ENCODE measurements around the gene SYMPK.

Gene SYMPK

DNA sequence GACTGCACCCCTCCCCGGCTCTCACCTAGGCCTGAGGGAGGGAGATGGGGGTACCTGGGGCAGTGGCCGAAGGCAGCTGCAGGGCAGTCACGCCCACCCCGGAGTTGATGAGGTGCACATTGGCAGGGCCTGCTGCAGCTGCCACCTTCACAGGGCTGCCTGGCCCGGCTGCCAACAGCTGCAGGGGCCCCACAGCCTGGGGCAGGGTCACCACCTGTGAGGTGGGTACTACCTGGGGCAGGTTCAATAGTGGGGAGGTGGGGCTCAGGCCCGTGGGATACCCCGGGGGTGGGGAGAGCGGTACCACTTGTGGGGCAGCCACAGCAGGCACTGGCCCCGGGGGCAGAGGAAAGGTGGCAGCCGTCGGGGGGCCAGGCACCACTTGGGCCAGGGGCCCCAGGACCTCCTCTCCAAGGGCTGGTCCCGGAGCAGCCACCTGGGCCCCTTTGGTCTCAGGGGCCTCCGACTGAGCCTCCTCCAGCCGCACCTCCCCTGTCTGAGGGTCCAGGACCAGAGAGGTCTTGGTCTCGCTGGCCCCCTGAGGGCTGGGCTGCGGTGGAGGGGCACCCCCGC lies 96.6 kb downstream of the SYMPK start:
- Mint-ChIP-seq H3K27me3 (peaks cover 90% of the 10 kb centered on the region), H3K36me3 (ENCODE audit: low read depth) (peaks cover 20% of the 10 kb centered on the region), H3K9me3 (no peaks in the 10 kb centered on the region), H3K4me1 (ENCODE audit: low read depth) (peaks cover 36% of the 10 kb centered on the region), H3K4me3 (no peak overlapping the region), H3K27ac (no peak overlapping the region)
- intact Hi-C loops (cut with micrococcal nuclease): no loop called here

- H3K9me3 Mint-ChIP-seq: no peaks in the 10 kb centered on the region
- no peak overlapping the region for H3K27ac Mint-ChIP-seq
- peaks cover 85% of the 10 kb centered on the region for H3K27me3 Mint-ChIP-seq
- H3K36me3 Mint-ChIP-seq (ENCODE audit: low read depth): peaks cover 14% of the 10 kb centered on the region
- H3K4me1 Mint-ChIP-seq (ENCODE audit: low read depth): peaks cover 31% of the 10 kb centered on the region
- H3K4me3 Mint-ChIP-seq: no peak overlapping the region
- intact Hi-C loops (cut with micrococcal nuclease): no loop called here
These were observed 97.1 kb downstream of the SYMPK start for GRCh38 chr19:45765702-45766295.
